HG02885 (cell line): ENCODE data around the gene GARIN5A.

Experiments
- ATAC-seq: cut with Tn5 transposase; IDR thresholded peaks from one replicate; pipeline ENCODE4 v1.9.1; 2021; ENCODE audit warnings: mild to moderate bottlenecking; ENCODE audit not compliant: unreplicated experiment, poor library complexity

The GARIN5A gene

GRCh38 chr19:50509366-50509765, 32.7 kb upstream of the GARIN5A start:
- no peak for ATAC-seq

GRCh38 chr19:50508843-50509190, 32.2 kb upstream of the GARIN5A start:
- ATAC-seq = no peak

- ATAC-seq = no peak
Measured at GRCh38 chr19:50507376-50507775, 30.7 kb upstream of the GARIN5A start.

- ATAC-seq = no peak
Measured at GRCh38 chr19:50506700-50507099, 30.1 kb upstream of the GARIN5A start.

- no peak for ATAC-seq
Measured at GRCh38 chr19:50505856-50506611, 29.4 kb upstream of the GARIN5A start.

GRCh38 chr19:50501568-50502475, 25.2 kb upstream of the GARIN5A start:
- no peak for ATAC-seq

- no peak for ATAC-seq
Measured at GRCh38 chr19:50501186-50501567, 24.5 kb upstream of the GARIN5A start.

- no peak for ATAC-seq
Measured at GRCh38 chr19:50500753-50501151, 24.1 kb upstream of the GARIN5A start.

GRCh38 chr19:50500060-50500752, 23.6 kb upstream of the GARIN5A start:
- no peak for ATAC-seq

- no peak for ATAC-seq
Measured at GRCh38 chr19:50498219-50499056, 21.8 kb upstream of the GARIN5A start.

- no peak for ATAC-seq
Measured at GRCh38 chr19:50497022-50497405, 20.4 kb upstream of the GARIN5A start.

GRCh38 chr19:50496189-50497021, 19.8 kb upstream of the GARIN5A start:
- no peak for ATAC-seq

GRCh38 chr19:50495020-50495531, 18.4 kb upstream of the GARIN5A start:
- no peak for ATAC-seq

GRCh38 chr19:50494186-50495019, 17.8 kb upstream of the GARIN5A start:
- ATAC-seq = no peak

- no peak for ATAC-seq
Measured at GRCh38 chr19:50493171-50493570, 16.5 kb upstream of the GARIN5A start.

GRCh38 chr19:50492303-50493052, 15.8 kb upstream of the GARIN5A start:
- ATAC-seq = no peak

- no peak for ATAC-seq
Measured at GRCh38 chr19:50490991-50491472, 14.4 kb upstream of the GARIN5A start.
